NCI-H1417 (cell line): Measurements from ENCODE around the gene KLF6.

Experiments used
- DNase-seq, 3 experiments: peaks; one replicate each; lab custom pipeline; 2025; lab: John Stamatoyannopoulos, UW

KLF6 gene

DNA sequence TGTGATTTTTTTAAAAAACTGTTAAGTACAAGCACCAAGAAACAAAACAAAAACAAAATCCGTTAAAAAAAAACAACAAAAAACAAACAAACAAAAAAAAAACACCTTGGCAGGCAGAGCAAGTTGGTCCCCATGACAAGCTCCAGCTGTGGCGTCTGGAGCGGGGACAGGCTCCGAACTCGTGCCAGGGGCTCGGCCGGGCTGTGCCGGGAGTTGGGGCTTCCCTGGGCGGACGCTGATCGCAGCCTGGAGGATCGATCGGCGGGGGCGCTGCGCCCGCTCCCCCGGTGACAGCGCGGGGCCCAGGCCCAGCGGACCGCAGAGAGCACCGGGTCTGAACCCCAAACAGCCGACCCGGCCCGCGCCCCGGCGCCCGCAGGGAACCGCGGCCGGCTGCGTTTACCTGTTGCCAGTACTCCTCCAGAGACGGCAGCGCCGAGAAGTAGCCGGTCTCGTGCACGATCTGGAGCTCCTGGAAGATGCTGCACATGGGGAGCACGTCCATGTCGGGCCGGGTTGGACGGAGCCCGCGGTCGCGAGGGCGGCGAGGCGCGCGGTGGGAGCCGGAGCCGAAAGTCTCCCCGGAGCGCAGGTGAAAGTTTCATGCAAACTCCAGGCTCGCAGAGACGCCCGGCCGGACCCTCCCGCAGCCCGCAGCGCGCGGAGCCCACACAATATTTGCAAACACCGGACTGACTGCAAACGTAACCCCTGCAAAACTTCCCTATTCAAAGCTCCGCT lies at the start of gene KLF6:
Gene KLF6, minus strand, starts transcription at position 700 of the 741 bp plus-strand sequence. Its CDS starts 195 bp downstream, at position 505.
- peak; percentile 35 to 81 (median 59) for DNase-seq

GRCh38 chr10:3834404-3834803 lies 49.4 kb upstream of the KLF6 start:
- no peak for DNase-seq

GRCh38 chr10:3833046-3833445 lies 48.0 kb upstream of the KLF6 start:
- no peak for DNase-seq

DNA sequence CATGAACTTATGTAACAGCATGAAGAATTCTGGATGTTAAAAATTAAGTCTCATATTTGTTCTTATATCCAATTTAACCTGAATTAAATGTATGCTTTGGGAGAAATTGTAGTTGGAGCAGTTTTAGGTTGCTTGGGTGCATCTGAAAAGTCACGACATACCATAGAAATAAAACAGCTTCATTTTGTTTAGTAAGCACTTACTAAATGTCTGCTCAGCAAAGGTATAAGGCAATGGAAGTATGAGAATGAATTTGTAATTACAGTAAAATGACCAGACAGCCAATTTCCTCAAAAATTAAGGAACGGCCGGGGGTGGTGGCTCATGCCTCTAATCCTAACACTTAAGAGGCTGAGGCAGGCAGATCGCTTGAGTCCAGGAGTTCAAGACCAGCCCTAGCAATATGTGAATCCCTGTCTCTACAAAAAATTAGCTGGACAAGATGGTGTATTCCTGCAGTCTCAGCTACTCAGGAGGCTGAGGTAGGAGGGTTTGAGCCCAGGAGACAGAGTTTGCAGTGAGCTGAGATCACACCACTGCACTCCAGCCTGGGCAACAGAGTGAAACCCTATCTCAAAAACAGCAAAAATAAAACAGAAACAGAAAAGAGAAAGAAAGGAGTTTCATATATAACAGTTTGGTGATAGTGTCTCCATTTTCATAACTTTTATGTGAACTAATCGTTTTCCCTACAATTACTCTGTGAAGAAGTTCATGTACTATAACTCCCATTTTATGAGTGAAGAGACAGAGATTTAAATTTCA lies 47.2 kb upstream of the KLF6 start:
- no peak for DNase-seq

- DNase-seq = no peak
Observed at GRCh38 chr10:3831608-3832007, 46.6 kb upstream of the KLF6 start.

GRCh38 chr10:3830946-3831345 lies 45.9 kb upstream of the KLF6 start:
- peak in 1 of 3 experiments; percentile 18 for DNase-seq

GRCh38 chr10:3829156-3830050 lies 44.4 kb upstream of the KLF6 start:
- DNase-seq = no peak

DNA sequence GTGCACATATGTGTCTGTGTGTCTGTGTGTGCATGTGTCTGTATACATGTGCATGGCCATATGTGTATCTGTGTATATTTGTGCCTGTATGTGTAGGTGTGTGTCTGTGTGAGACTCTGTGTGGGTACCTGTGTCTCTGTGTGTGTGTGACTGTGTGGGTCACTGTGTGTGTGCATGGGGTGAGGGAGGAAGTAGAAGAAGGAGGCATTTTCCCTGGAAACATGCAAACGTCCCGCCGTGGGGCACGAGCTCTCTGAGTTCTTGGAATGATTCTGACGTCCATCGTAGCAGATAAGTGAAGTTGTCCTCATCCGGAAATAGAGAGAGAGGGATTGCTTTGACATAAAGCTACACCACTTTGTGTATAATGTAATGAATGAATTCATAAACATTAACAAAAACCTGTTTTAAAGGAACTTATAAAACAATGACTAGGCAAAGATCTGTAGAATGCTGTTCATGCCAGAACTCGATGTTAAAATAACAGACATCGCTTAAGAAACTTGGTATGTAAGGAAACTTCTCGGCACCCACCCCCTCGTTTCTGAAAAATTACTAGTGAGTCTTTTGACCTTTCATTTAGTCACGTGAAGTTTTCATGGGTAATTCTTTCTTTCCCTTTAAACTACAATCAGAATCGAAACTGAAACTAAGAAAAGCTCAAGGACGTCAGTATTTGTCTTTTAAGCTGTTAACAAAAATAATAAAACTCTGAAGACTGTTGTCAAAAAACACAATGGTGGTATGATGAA lies 43.6 kb upstream of the KLF6 start:
- DNase-seq = peak in 1 of 3 experiments; percentile 24

DNA sequence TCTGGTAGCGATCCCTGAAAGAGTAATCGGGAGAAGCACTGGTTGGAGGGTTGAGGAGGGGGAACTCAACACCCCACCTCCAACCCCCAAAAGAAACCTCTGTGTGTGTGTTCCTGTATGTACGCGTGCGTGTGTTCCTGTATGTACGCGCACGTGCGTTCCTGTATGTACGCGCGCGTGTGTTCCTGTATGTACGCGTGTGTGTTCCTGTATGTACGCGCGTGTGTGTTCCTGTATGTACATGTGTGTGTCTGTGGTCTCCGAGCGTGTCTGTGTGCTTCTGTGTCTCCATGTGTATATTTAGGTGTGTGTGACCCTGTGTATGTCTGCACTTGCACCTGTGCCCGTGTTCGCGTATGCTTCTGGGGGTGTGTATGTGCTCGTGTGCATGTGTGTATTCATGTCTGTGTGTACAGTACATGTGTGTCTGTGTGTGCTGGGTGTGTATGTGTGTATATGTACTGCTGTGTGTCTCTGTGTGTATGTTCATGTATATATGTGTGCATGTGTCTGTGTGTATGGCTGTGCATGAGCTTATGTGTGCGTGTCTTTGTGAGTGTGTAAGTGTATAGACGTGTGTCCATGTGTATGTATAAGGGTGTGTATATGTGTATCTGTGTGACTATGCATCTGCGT lies 42.9 kb upstream of the KLF6 start:
- no peak for DNase-seq

DNA sequence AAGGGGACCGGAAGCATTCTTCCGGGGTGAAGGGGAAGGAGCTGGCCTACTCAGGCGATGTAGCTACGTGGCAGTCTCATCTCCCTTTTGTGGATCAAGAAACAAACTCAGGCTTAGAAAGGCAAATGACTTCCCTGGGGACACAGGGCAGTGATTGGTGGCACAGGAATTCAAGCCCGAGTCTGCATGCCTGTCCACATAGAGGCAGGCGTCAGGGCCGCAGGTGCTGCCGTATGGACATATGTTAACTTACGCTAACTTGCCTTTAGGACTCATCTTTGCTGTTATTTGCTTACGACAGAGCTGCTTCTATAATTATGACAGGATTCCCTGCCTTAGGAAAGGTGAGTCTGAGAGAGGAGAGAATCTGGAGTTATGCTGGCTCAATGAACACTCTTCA lies 42.3 kb upstream of the KLF6 start:
- DNase-seq = no peak

- no peak for DNase-seq
Observed at GRCh38 chr10:3825862-3826351, 40.9 kb upstream of the KLF6 start.

GRCh38 chr10:3825244-3825643 lies 40.2 kb upstream of the KLF6 start:
- no peak for DNase-seq

GRCh38 chr10:3822541-3823330 lies 37.7 kb upstream of the KLF6 start:
- DNase-seq = no peak

DNA sequence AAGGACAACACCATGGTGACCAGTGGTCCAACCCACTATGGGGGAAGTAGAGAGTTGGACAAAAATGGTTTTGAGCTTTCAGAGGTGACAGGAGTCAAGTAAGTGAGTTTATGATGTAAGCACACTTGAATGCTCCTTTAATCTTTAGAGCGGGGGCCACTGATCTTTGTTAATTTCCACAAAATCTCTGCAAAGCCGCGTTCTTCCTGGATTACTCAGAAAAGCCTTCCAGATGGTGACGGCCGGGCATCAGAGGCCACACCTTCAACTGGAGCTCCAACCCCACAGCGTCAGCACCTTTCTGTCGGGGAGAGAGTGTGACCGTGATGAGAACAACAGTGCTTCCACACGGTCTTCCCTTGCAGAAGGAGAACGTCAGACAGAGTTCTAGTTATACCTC lies 35.2 kb upstream of the KLF6 start:
- no peak for DNase-seq

DNA sequence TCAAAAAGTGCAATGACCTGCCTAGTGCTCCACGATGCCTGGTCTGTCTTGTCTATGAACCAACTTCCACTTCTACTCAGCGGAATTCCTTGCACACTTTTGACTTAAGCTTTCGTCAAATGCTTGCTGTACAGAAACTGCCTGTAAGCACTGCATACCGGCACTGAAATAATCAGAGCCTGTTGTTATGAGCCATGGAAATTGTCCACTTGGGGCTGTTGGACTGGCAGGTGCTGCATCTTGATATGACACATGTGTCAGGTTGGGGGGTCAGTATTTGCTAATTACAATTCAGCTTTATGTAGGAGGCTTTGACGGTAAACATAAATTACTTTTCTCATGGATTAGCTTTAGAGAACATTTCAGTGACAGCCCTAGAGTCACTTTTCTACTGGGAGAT lies 32.0 kb upstream of the KLF6 start:
- peak in 1 of 3 experiments; percentile 7 for DNase-seq

GRCh38 chr10:3814838-3815220 lies 29.8 kb upstream of the KLF6 start:
- DNase-seq = no peak

GRCh38 chr10:3813986-3814837 lies 29.2 kb upstream of the KLF6 start:
- peak in 2 of 3 experiments; percentile 1 to 66 for DNase-seq

DNA sequence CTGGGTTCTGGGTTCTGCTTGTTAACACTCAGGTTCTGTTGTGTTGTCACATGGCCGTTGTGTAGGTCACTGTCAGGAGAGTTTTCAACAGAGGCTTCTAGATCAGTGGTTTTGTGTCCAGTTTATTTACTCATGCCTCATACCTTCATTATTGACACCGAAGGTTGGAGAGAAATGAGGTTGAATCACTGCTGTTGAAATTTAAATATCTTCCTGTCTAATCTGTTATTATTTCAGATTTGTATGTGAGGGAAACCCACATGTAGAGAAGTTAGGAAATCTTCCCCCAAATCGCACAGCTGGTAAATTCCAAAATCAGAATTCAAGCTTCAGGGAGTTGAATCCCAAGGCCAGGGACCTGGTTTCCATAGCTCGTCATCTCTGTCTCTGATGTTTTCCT lies 28.3 kb upstream of the KLF6 start:
- DNase-seq = no peak

DNA sequence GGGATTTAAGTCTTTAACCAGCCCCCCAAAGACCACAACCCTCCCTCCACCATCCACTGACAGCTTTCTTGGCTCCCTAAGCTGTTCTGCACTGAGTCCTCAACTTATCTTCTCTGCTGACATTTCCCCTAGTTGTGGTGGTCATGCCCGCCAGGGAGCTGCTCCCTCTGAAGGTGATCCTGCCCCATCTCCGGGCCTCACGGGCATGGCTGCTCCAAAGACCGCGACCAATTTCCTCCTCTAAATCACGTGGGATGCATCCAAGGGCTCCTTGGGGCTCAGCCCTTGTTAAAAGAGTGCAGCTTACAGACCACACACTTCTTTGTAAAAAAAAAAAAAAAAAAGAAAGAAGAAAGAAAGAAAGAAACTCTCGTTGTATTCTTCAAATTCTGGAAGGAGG lies 27.1 kb upstream of the KLF6 start:
- no peak for DNase-seq
